T-helper 17 cell (primary cell): ENCODE data around the gene STK32B. TPM values are rescaled to one million over a fixed set of nuclear protein-coding genes. Genes with fewer than 3 reads are reported as not detected.
"Not testable (repeated sequence)": the region's sequence is repeated elsewhere in the genome, so short reads cannot be mapped to it uniquely, and the experiment has no call there.

Source experiments
- ATAC-seq: fragments of 150-1000 bp; cut with Tn5 transposase; 2 replicates; pipeline ENCODE4 v1.10.0; 2021; ENCODE audit warnings: mild to moderate bottlenecking, moderate library complexity
- DNase-seq, 3 donors: peaks; one replicate each; pipeline versions ENCODE4 v3.0.0 to v3.0.0-alpha.2; 2020 to 2021
- H3K9me3 ChIP-seq: one replicate; pipeline ENCODE4 v1.7.0; 2013; ENCODE audit warnings: low read length, mild to moderate bottlenecking; ENCODE audit not compliant: control insufficient read depth, poor library complexity, severe bottlenecking
- H3K27ac Mint-ChIP-seq: one replicate; pipeline ENCODE4 v1.8.0; 2022; ENCODE audit warnings: mild to moderate bottlenecking, moderate library complexity, mixed read lengths
- H3K27me3 Mint-ChIP-seq: one replicate; pipeline ENCODE4 v1.8.0; 2022; ENCODE audit warnings: mixed read lengths
- H3K36me3 Mint-ChIP-seq: one replicate; pipeline ENCODE4 v1.8.0; 2022; ENCODE audit warnings: low read depth, mixed read lengths
- H3K4me1 Mint-ChIP-seq: one replicate; pipeline ENCODE4 v1.8.0; 2022; ENCODE audit warnings: mild to moderate bottlenecking, mixed read lengths
- H3K4me3 Mint-ChIP-seq: one replicate; pipeline ENCODE4 v1.8.0; 2022; ENCODE audit warnings: mild to moderate bottlenecking, moderate library complexity, mixed read lengths
- total RNA-seq, 4 donors: library from RNA in 2 of 4; stranded (reverse) in 2 of 4; gene quantifications; one replicate each; pipeline ENCODE4 v1.2.3 and lab custom pipeline; 2022 to 2026

The STK32B gene
- total RNA-seq, 2 donors from 2014 or later: 0.12 TPM; not detected in 1

GRCh38 chr4:5420266-5420665, 369.0 kb downstream of the STK32B start:
- DNase-seq (no peak), ATAC-seq (no peak)
- no peaks in the 10 kb centered on the region for H3K9me3 ChIP-seq
- Mint-ChIP-seq H3K4me1 (no peaks in the 10 kb centered on the region), H3K27me3 (no peaks in the 10 kb centered on the region), H3K4me3 (no peak overlapping the region), H3K27ac (no peak overlapping the region), H3K36me3 (no peaks in the 10 kb centered on the region)

GRCh38 chr4:5421416-5421815, 370.1 kb downstream of the STK32B start:
- H3K27me3 Mint-ChIP-seq: no peaks in the 10 kb centered on the region
- ATAC-seq (no peak), DNase-seq (no peak)
- H3K36me3 Mint-ChIP-seq: no peaks in the 10 kb centered on the region
- no peak overlapping the region for H3K4me3 Mint-ChIP-seq
- no peaks in the 10 kb centered on the region for H3K4me1 Mint-ChIP-seq
- H3K27ac Mint-ChIP-seq: no peak overlapping the region
- H3K9me3 ChIP-seq: peaks cover 2% of the 10 kb centered on the region

GRCh38 chr4:5422195-5422594, 370.9 kb downstream of the STK32B start:
- Mint-ChIP-seq H3K27ac (no peak overlapping the region), H3K4me3 (no peak overlapping the region), H3K4me1 (no peaks in the 10 kb centered on the region), H3K36me3 (no peaks in the 10 kb centered on the region), H3K27me3 (no peaks in the 10 kb centered on the region)
- peaks cover 2% of the 10 kb centered on the region for H3K9me3 ChIP-seq
- DNase-seq (no peak), ATAC-seq (no peak)

- DNase-seq (no peak), ATAC-seq (no peak)
- Mint-ChIP-seq H3K4me1 (no peaks in the 10 kb centered on the region), H3K36me3 (no peaks in the 10 kb centered on the region), H3K4me3 (no peak overlapping the region), H3K27ac (no peak overlapping the region), H3K27me3 (no peaks in the 10 kb centered on the region)
- H3K9me3 ChIP-seq: peaks cover 2% of the 10 kb centered on the region
Measured at GRCh38 chr4:5423670-5424069, 372.4 kb downstream of the STK32B start.

GRCh38 chr4:5424211-5424610, 372.9 kb downstream of the STK32B start:
- no peaks in the 10 kb centered on the region for H3K4me1 Mint-ChIP-seq
- H3K9me3 ChIP-seq: peaks cover 2% of the 10 kb centered on the region
- no peaks in the 10 kb centered on the region for H3K27me3 Mint-ChIP-seq
- H3K4me3 Mint-ChIP-seq: no peak overlapping the region
- H3K36me3 Mint-ChIP-seq: no peaks in the 10 kb centered on the region
- H3K27ac Mint-ChIP-seq: no peak overlapping the region
- no peak for DNase-seq
- no peak for ATAC-seq

- no peaks in the 10 kb centered on the region for H3K27me3 Mint-ChIP-seq
- DNase-seq (no peak), ATAC-seq (no peak)
- no peaks in the 10 kb centered on the region for H3K36me3 Mint-ChIP-seq
- no peak overlapping the region for H3K4me3 Mint-ChIP-seq
- H3K9me3 ChIP-seq: peaks cover 2% of the 10 kb centered on the region
- H3K4me1 Mint-ChIP-seq: no peaks in the 10 kb centered on the region
- no peak overlapping the region for H3K27ac Mint-ChIP-seq
Measured at GRCh38 chr4:5424901-5425300, 373.6 kb downstream of the STK32B start.

GRCh38 chr4:5429747-5430146, 378.5 kb downstream of the STK32B start:
- peaks cover 2% of the 10 kb centered on the region for H3K9me3 ChIP-seq
- H3K4me1 Mint-ChIP-seq: no peaks in the 10 kb centered on the region
- H3K27me3 Mint-ChIP-seq: no peaks in the 10 kb centered on the region
- no peaks in the 10 kb centered on the region for H3K36me3 Mint-ChIP-seq
- H3K27ac Mint-ChIP-seq: no peak overlapping the region
- DNase-seq (no peak), ATAC-seq (no peak)
- H3K4me3 Mint-ChIP-seq: no peak overlapping the region

GRCh38 chr4:5433196-5433595, 381.9 kb downstream of the STK32B start:
- H3K27me3 Mint-ChIP-seq: no peaks in the 10 kb centered on the region
- DNase-seq (no peak), ATAC-seq (no peak)
- H3K4me1 Mint-ChIP-seq: no peaks in the 10 kb centered on the region
- H3K27ac Mint-ChIP-seq: no peak overlapping the region
- H3K9me3 ChIP-seq: no peaks in the 10 kb centered on the region
- no peaks in the 10 kb centered on the region for H3K36me3 Mint-ChIP-seq
- H3K4me3 Mint-ChIP-seq: no peak overlapping the region

- H3K4me1 Mint-ChIP-seq: no peaks in the 10 kb centered on the region
- H3K27me3 Mint-ChIP-seq: no peaks in the 10 kb centered on the region
- H3K9me3 ChIP-seq: no peaks in the 10 kb centered on the region
- H3K36me3 Mint-ChIP-seq: no peaks in the 10 kb centered on the region
- no peak overlapping the region for H3K27ac Mint-ChIP-seq
- no peak for DNase-seq
- ATAC-seq: no peak
- H3K4me3 Mint-ChIP-seq: no peak overlapping the region
Measured at GRCh38 chr4:5435201-5435600, 383.9 kb downstream of the STK32B start.

- H3K9me3 ChIP-seq: no peaks in the 10 kb centered on the region
- Mint-ChIP-seq H3K36me3 (no peaks in the 10 kb centered on the region), H3K27me3 (no peaks in the 10 kb centered on the region), H3K4me3 (no peak overlapping the region), H3K4me1 (no peaks in the 10 kb centered on the region), H3K27ac (no peak overlapping the region)
- DNase-seq: no peak
- no peak for ATAC-seq
Measured at GRCh38 chr4:5435823-5436222, 384.5 kb downstream of the STK32B start.

GRCh38 chr4:5443976-5444802, 392.9 kb downstream of the STK32B start:
- not testable (repeated sequence) for H3K27ac Mint-ChIP-seq, H3K36me3 Mint-ChIP-seq, H3K9me3 ChIP-seq, DNase-seq, H3K27me3 Mint-ChIP-seq, H3K4me3 Mint-ChIP-seq, H3K4me1 Mint-ChIP-seq, ATAC-seq

- H3K4me1 Mint-ChIP-seq: no peaks in the 10 kb centered on the region
- no peak overlapping the region for H3K27ac Mint-ChIP-seq
- no peak overlapping the region for H3K4me3 Mint-ChIP-seq
- no peaks in the 10 kb centered on the region for H3K27me3 Mint-ChIP-seq
- no peaks in the 10 kb centered on the region for H3K36me3 Mint-ChIP-seq
- no peaks in the 10 kb centered on the region for H3K9me3 ChIP-seq
- DNase-seq (no peak), ATAC-seq (no peak)
Measured at GRCh38 chr4:5444918-5445517, 393.7 kb downstream of the STK32B start.

GRCh38 chr4:5446595-5447226, 395.4 kb downstream of the STK32B start:
- DNase-seq (no peak), ATAC-seq (no peak)
- H3K27me3 Mint-ChIP-seq: no peaks in the 10 kb centered on the region
- H3K9me3 ChIP-seq: no peaks in the 10 kb centered on the region
- no peak overlapping the region for H3K4me3 Mint-ChIP-seq
- H3K36me3 Mint-ChIP-seq: no peaks in the 10 kb centered on the region
- H3K27ac Mint-ChIP-seq: no peak overlapping the region
- no peaks in the 10 kb centered on the region for H3K4me1 Mint-ChIP-seq
